ENCODE data around the gene RREB1.
A peak's percentile ranks its signal among the peaks of the same experiment; 100 is the strongest.
"Not testable (repeated sequence)": the region's sequence is repeated elsewhere in the genome, so short reads cannot be mapped to it uniquely, and the experiment has no call there.

RREB1 gene

DNA sequence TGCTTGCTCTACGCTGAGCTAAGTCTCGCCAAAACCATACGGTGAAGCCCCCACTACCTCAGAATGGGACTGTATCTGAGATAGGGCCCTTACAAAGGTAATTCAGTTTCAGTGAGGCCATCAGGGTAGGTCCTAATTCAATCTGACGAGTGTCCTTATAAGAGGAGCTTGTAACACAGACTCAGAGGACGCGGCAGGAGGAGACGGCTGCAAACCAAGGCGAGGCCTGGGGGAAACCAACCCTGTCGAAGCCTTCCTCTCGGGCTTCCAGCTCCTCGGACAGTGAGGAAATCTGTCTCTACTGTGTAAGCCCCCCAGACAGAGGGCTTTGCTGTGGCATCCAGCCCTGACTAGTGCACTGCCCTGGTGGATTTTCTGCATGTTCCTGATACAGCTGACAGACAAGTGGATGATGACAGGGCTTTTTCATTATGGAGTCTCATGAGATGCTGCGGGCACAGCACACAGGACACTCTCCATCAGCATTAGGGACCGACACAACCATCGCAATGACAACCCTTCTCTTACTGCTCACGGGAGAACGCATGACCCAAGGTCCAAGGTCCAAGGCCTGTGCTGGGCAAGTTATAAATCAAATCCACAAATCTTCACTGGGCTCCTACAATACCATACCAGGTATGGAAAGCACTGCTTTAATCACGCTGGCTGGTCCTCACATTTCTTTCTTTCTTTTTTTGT lies 157.1 kb downstream of the RREB1 start:
- ChIA-PET POLR2A (no interaction called here), CTCF (interaction anchor here (0.9 to 1.4 kb wide), 4 partner anchors 10 to 27 kb away, joined by 3 to 15 read pairs (median 4); no protein-coding TSS in a partner anchor)
- no peak overlapping the region for H3K4me3 ChIP-seq (ENCODE audit: low read depth, low read length)
- TF ChIP-seq CTCF (IDR thresholded peaks at IDR 0.05; ENCODE audit: insufficient read depth, low read length, missing control alignments): no peak
- no peak for DNase-seq (ENCODE audit: low read depth, low spot score)

- DNase-seq (ENCODE audit: low read depth, low spot score); POLR2A ChIA-PET; H3K4me3 ChIP-seq (ENCODE audit: low read depth, low read length): not testable (repeated sequence)
- CTCF ChIA-PET: interaction anchor here (0.9 to 3.2 kb wide), 6 partner anchors 10 to 542 kb away, joined by 3 to 29 read pairs (median 4); no protein-coding TSS in a partner anchor
Measured at GRCh38 chr6:7265385-7265726, 157.6 kb downstream of the RREB1 start.

DNA sequence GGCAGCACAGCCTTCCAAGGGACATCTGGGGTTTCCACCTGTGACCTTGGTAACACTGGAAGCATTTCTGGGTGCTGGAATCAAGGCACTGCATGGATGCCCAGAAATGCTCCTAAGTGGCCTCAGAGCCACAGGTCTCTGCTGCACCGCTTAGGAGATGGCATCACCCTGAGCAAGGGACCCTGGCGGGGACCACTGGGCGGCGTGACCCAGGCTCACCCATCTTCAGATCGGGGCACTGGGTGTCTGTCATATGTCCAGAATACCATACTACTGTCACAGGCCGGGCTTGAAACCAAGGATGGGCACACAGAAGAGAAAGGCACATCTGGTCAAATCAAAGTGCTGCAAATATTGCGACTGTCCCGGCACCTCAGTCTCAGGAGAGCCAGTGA lies 159.3 kb downstream of the RREB1 start:
- CTCF ChIA-PET: interaction anchor here (1.5 to 3.2 kb wide), 2 partner anchors 9 to 544 kb away, joined by 3 to 29 read pairs; no protein-coding TSS in a partner anchor

DNA sequence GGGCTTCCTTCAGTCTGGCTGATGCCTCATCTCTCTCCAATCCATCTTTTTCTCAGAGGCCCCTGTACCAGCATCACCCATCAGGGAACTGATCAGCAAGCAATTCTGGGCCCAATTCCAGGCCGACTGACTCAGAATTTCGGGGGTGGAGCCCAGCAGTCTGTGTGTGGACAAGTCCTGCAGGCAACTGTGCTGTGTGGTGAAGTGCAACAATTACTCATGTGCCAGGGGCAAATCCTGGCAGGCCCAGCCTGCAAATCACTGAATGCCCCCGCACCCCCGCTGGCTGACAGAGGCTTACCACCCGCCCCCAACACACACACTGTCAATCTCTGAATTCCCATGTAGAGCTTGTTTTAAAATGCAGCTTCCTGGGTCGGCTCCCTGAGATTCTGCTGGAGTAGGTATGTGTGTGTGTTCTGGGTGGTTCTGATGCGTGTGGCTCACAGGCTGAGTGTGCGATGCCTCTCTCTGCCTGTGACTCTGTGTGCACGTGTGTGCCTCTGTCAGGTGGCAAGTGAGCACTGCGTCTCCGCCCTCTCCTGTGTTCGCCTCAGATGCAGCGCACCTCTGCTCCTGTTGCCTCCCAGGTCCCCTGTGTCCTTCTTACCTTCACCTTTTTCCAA lies 159.8 kb downstream of the RREB1 start:
- H3K4me3 ChIP-seq (ENCODE audit: low read depth, low read length): no peak overlapping the region
- ChIA-PET POLR2A (no interaction called here), CTCF (interaction anchor here (3.2 kb wide), 1 partner anchor 9 kb away, joined by 29 read pairs; no protein-coding TSS in a partner anchor)
- TF ChIP-seq CTCF (IDR thresholded peaks at IDR 0.05; ENCODE audit: insufficient read depth, low read length, missing control alignments): no peak
- DNase-seq (ENCODE audit: low read depth, low spot score): peak; percentile 77

More for the DNA sequence above, 159.3 kb downstream of the RREB1 start:
- POLR2A ChIA-PET: no interaction called here
- TF ChIP-seq CTCF (IDR thresholded peaks at IDR 0.05; ENCODE audit: insufficient read depth, low read length, missing control alignments): no peak
- no peak overlapping the region for H3K4me3 ChIP-seq (ENCODE audit: low read depth, low read length)
- DNase-seq (ENCODE audit: low read depth, low spot score): no peak

GRCh38 chr6:7268362-7268761 lies 160.6 kb downstream of the RREB1 start:
- POLR2A ChIA-PET: no interaction called here
- TF ChIP-seq CTCF (IDR thresholded peaks at IDR 0.05; ENCODE audit: insufficient read depth, low read length, missing control alignments): no peak
- no peak for DNase-seq (ENCODE audit: low read depth, low spot score)
- CTCF ChIA-PET: interaction anchor here (3.2 kb wide), 1 partner anchor 8 kb away, joined by 29 read pairs; no protein-coding TSS in a partner anchor
- H3K4me3 ChIP-seq (ENCODE audit: low read depth, low read length): no peak overlapping the region

- DNase-seq (ENCODE audit: low read depth, low spot score): no peak
- no peak overlapping the region for H3K4me3 ChIP-seq (ENCODE audit: low read depth, low read length)
- TF ChIP-seq CTCF (IDR thresholded peaks at IDR 0.05; ENCODE audit: insufficient read depth, low read length, missing control alignments): no peak
- ChIA-PET CTCF (no interaction called here), POLR2A (no interaction called here)
Measured at GRCh38 chr6:7268816-7269555, 161.2 kb downstream of the RREB1 start.

Measured in AG04449 (cell line).